CD4-positive, CD25-positive, alpha-beta regulatory T cell (primary cell): Measurements from ENCODE around the gene S100A11. TPM values are rescaled to one million over a fixed set of nuclear protein-coding genes. Genes with fewer than 3 reads are reported as not detected.
A peak's percentile ranks its signal among the peaks of the same experiment; 100 is the strongest.

Source experiments
- ATAC-seq, 2 donors: fragments of 150-1000 bp; cut with Tn5 transposase; one replicate each; pipeline ENCODE4 v1.10.0; 2021; ENCODE audit warnings: low read depth in 2 of 2, moderate number of reproducible peaks in 2 of 2, moderate library complexity in 1 of 2
- DNase-seq, 3 donors: peaks; one replicate each; pipeline versions ENCODE4 v3.0.0 to v3.0.0-alpha.2; 2012 to 2022; ENCODE audit warnings: mixed read lengths in 1 of 3
- H3K27ac ChIP-seq: one replicate; pipeline ENCODE4 v1.7.0; 2013; ENCODE audit warnings: mild to moderate bottlenecking, low read length; ENCODE audit not compliant: insufficient read depth, poor library complexity, severe bottlenecking
- H3K27me3 ChIP-seq: one replicate; pipeline ENCODE4 v1.7.0; 2013; ENCODE audit warnings: low read length; ENCODE audit not compliant: control insufficient read depth, insufficient read depth
- H3K36me3 ChIP-seq: one replicate; pipeline ENCODE4 v1.7.0; 2013; ENCODE audit warnings: mild to moderate bottlenecking, low read length, moderate library complexity; ENCODE audit not compliant: control insufficient read depth, insufficient read depth
- H3K4me1 ChIP-seq: 2 replicates; pipeline ENCODE4 v1.7.0; 2013; ENCODE audit warnings: mild to moderate bottlenecking, low read length; ENCODE audit not compliant: insufficient read depth, control insufficient read depth, poor library complexity, severe bottlenecking
- H3K4me3 ChIP-seq: one replicate; pipeline ENCODE4 v1.7.0; 2013; ENCODE audit warnings: low read depth, mild to moderate bottlenecking, low read length, moderate library complexity
- H3K9me3 ChIP-seq, 2 experiments: 1 replicate in 1 of 2; 2 replicates in 1 of 2; pipeline ENCODE4 v1.7.0; 2013; ENCODE audit warnings: low read length in 2 of 2, mild to moderate bottlenecking in 1 of 2, moderate library complexity in 1 of 2; ENCODE audit not compliant: control insufficient read depth in 2 of 2
- H3K27ac Mint-ChIP-seq, 3 donors: one replicate each; pipeline ENCODE4 v1.8.0; 2020 to 2022; ENCODE audit warnings: mild to moderate bottlenecking in 3 of 3, mixed read lengths in 3 of 3, moderate library complexity in 2 of 3
- H3K27me3 Mint-ChIP-seq: one replicate; pipeline ENCODE4 v1.8.0; 2022; ENCODE audit warnings: mild to moderate bottlenecking, mixed read lengths
- H3K36me3 Mint-ChIP-seq: one replicate; pipeline ENCODE4 v1.8.0; 2020; ENCODE audit warnings: mixed read lengths
- H3K4me1 Mint-ChIP-seq, 4 donors: one replicate each; pipeline ENCODE4 v1.8.0; 2020 to 2022; ENCODE audit warnings: mixed read lengths in 4 of 4, mild to moderate bottlenecking in 1 of 4
- H3K4me3 Mint-ChIP-seq, 4 donors: one replicate each; pipeline ENCODE4 v1.8.0; 2020 to 2022; ENCODE audit warnings: mild to moderate bottlenecking in 4 of 4, mixed read lengths in 4 of 4, moderate library complexity in 3 of 4
- H3K9me3 Mint-ChIP-seq, 7 donors: one replicate each; pipeline ENCODE4 v1.8.0; 2020 to 2022; ENCODE audit warnings: mixed read lengths in 7 of 7, mild to moderate bottlenecking in 3 of 7, moderate library complexity in 2 of 7
- polyA plus RNA-seq, 4 donors: library from polyadenylated mRNA; unstranded; fragments of 300-500 nt; fragmentation: Illumina TruSeq; gene quantifications; one replicate each; pipeline ENCODE4 v1.2.3, GENCODE V29; 2021
- total RNA-seq: library from RNA; stranded (reverse); gene quantifications from one replicate; pipeline ENCODE4 v1.2.3, GENCODE V29; 2022

S100A11 gene
- total and polyA plus RNA-seq, 5 donors from 2014 or later, result 80.2 to 676 (median 482) TPM

- Histone ChIP-seq H3K4me3 (peak overlapping the region; percentile 13), H3K36me3 (peaks cover 41% of the 10 kb centered on the region), H3K27me3 (no peaks in the 10 kb centered on the region), H3K4me1 (peaks cover 74% of the 10 kb centered on the region), H3K9me3 (no peaks in the 10 kb centered on the region), H3K27ac (no peak overlapping the region)
- DNase-seq (no peak), ATAC-seq (no peak)
- Mint-ChIP-seq H3K4me1 (peaks cover 27 to 89% (median 75%) of the 10 kb centered on the region in 4 donors), H3K36me3 (peaks cover 23% of the 10 kb centered on the region), H3K9me3 (peaks cover 0 to 1% (median 0%) of the 10 kb centered on the region in 7 donors), H3K27me3 (no peaks in the 10 kb centered on the region), H3K27ac (peak overlapping the region; percentile 56 to 95 (median 59)), H3K4me3 (peak overlapping the region; percentile 33 to 100 (median 78))
Measured at GRCh38 chr1:151988405-151988923, 48.3 kb downstream of the S100A11 start.

GRCh38 chr1:151986501-151987190 is 50.2 kb downstream of the S100A11 start:
- Mint-ChIP-seq H3K36me3 (peaks cover 36% of the 10 kb centered on the region), H3K27ac (peak overlapping the region in 1 of 3 donors; percentile 17), H3K27me3 (no peaks in the 10 kb centered on the region), H3K9me3 (peaks cover 0 to under 1% (median 0%) of the 10 kb centered on the region in 7 donors), H3K4me3 (peak overlapping the region in 2 of 4 donors; percentile 5 to 39), H3K4me1 (peaks cover 27 to 79% (median 65%) of the 10 kb centered on the region in 4 donors)
- ATAC-seq (no peak), DNase-seq (no peak)
- Histone ChIP-seq H3K27ac (peak overlapping the region; percentile 6), H3K4me1 (peaks cover 62% of the 10 kb centered on the region), H3K4me3 (no peak overlapping the region), H3K36me3 (peaks cover 59% of the 10 kb centered on the region), H3K27me3 (no peaks in the 10 kb centered on the region), H3K9me3 (no peaks in the 10 kb centered on the region)

- Histone ChIP-seq H3K36me3 (peaks cover 67% of the 10 kb centered on the region), H3K4me3 (no peak overlapping the region), H3K9me3 (no peaks in the 10 kb centered on the region), H3K27ac (no peak overlapping the region), H3K27me3 (no peaks in the 10 kb centered on the region), H3K4me1 (peaks cover 53% of the 10 kb centered on the region)
- H3K4me1 Mint-ChIP-seq, result peaks cover 21 to 70% (median 57%) of the 10 kb centered on the region in 4 donors
- ATAC-seq (no peak), DNase-seq (no peak)
- no peaks in the 10 kb centered on the region for H3K27me3 Mint-ChIP-seq
- H3K27ac Mint-ChIP-seq, result peak overlapping the region in 1 of 3 donors; percentile 48
- H3K9me3 Mint-ChIP-seq, result no peaks in the 10 kb centered on the region
- H3K4me3 Mint-ChIP-seq, result no peak overlapping the region
- peaks cover 43% of the 10 kb centered on the region for H3K36me3 Mint-ChIP-seq
Measured at GRCh38 chr1:151985768-151986167, 51.0 kb downstream of the S100A11 start.

GRCh38 chr1:151985270-151985669 is 51.5 kb downstream of the S100A11 start:
- H3K27ac ChIP-seq, result no peak overlapping the region
- H3K36me3 ChIP-seq, result peaks cover 71% of the 10 kb centered on the region
- peak overlapping the region; percentile 29 for H3K4me3 ChIP-seq
- H3K4me3 Mint-ChIP-seq, result no peak overlapping the region
- H3K4me1 Mint-ChIP-seq, result peaks cover 17 to 65% (median 52%) of the 10 kb centered on the region in 4 donors
- peaks cover 48% of the 10 kb centered on the region for H3K4me1 ChIP-seq
- H3K27ac Mint-ChIP-seq, result peak overlapping the region in 2 of 3 donors; percentile 14 to 48
- H3K27me3 ChIP-seq, result no peaks in the 10 kb centered on the region
- ATAC-seq, result no peak
- H3K27me3 Mint-ChIP-seq, result no peaks in the 10 kb centered on the region
- no peaks in the 10 kb centered on the region for H3K9me3 ChIP-seq
- no peak for DNase-seq
- peaks cover 39% of the 10 kb centered on the region for H3K36me3 Mint-ChIP-seq
- no peaks in the 10 kb centered on the region for H3K9me3 Mint-ChIP-seq

- H3K4me1 Mint-ChIP-seq, result peaks cover 12 to 56% (median 45%) of the 10 kb centered on the region in 4 donors
Measured at GRCh38 chr1:151984313-151984956, 52.4 kb downstream of the S100A11 start.

More at GRCh38 chr1:151984313-151984956, 52.4 kb downstream of the S100A11 start:
- Mint-ChIP-seq H3K27me3 (no peaks in the 10 kb centered on the region), H3K4me3 (peak overlapping the region in 1 of 4 donors; percentile 16), H3K9me3 (no peaks in the 10 kb centered on the region), H3K36me3 (peaks cover 41% of the 10 kb centered on the region), H3K27ac (peak overlapping the region; percentile 48 to 79 (median 62))
- peak in 1 of 3 donors; percentile 48 for DNase-seq
- H3K27me3 ChIP-seq, result no peaks in the 10 kb centered on the region
- peak overlapping the region; percentile 28 for H3K27ac ChIP-seq
- peaks cover 70% of the 10 kb centered on the region for H3K36me3 ChIP-seq
- peak overlapping the region; percentile 29 for H3K4me3 ChIP-seq
- H3K9me3 ChIP-seq, result no peaks in the 10 kb centered on the region
- peaks cover 40% of the 10 kb centered on the region for H3K4me1 ChIP-seq
- ATAC-seq, result peak; percentile 57 to 62

Other genes with a start within 250 kb of the S100A11 start
- gene TDRKH, start 246.5 kb downstream of the S100A11 start, total RNA-seq, result 12.6 TPM
- 10 to 100 TPM in 3 of 4 donors, 1 to 10 TPM in 1; 9.5 to 18.0 (median 14.3) TPM for gene TDRKH, start 246.5 kb downstream of the S100A11 start, polyA plus RNA-seq
- 0.22 TPM for gene LINGO4, start 231.6 kb downstream of the S100A11 start, total RNA-seq
- gene LINGO4, start 231.6 kb downstream of the S100A11 start, polyA plus RNA-seq, result under 1 TPM in 2 of 4 donors, not detected in 2; 0.15 to 0.33 TPM
- gene RORC, start 205.2 kb downstream of the S100A11 start, total RNA-seq, result 6.2 TPM
- gene RORC, start 205.2 kb downstream of the S100A11 start, polyA plus RNA-seq, result 10 to 100 TPM; 10.6 to 16.7 (median 15.1) TPM
- gene C2CD4D, start 197.2 kb downstream of the S100A11 start, total RNA-seq, result 0.94 TPM
- 1 to 10 TPM; 1.3 to 4.0 (median 2.8) TPM for gene C2CD4D, start 197.2 kb downstream of the S100A11 start, polyA plus RNA-seq
- not detected for gene THEM5, start 183.3 kb downstream of the S100A11 start, total RNA-seq
- under 1 TPM in 1 of 4 donors, not detected in 3; 0.25 TPM for gene THEM5, start 183.3 kb downstream of the S100A11 start, polyA plus RNA-seq
- 69.5 TPM for gene THEM4, start 127.5 kb downstream of the S100A11 start, total RNA-seq
- 100 to 1,000 TPM in 3 of 4 donors, 10 to 100 TPM in 1; 99.1 to 146 (median 123) TPM for gene THEM4, start 127.5 kb downstream of the S100A11 start, polyA plus RNA-seq
- gene S100A10, start 43.1 kb downstream of the S100A11 start, total RNA-seq, result 405 TPM
- 1,000 to 10,000 TPM; 1,242 to 1,844 (median 1,500) TPM for gene S100A10, start 43.1 kb downstream of the S100A11 start, polyA plus RNA-seq
- gene TCHHL1, start 52.1 kb upstream of the S100A11 start, total RNA-seq, result not detected
- not detected for gene TCHHL1, start 52.1 kb upstream of the S100A11 start, polyA plus RNA-seq
- not detected for gene TCHH, start 78.4 kb upstream of the S100A11 start, total RNA-seq
- gene TCHH, start 78.4 kb upstream of the S100A11 start, polyA plus RNA-seq, result not detected
- gene RPTN, start 122.2 kb upstream of the S100A11 start, total RNA-seq, result not detected
- not detected for gene RPTN, start 122.2 kb upstream of the S100A11 start, polyA plus RNA-seq
- not detected for gene HRNR, start 187.2 kb upstream of the S100A11 start, total RNA-seq
- gene HRNR, start 187.2 kb upstream of the S100A11 start, polyA plus RNA-seq, result not detected